Fibroblast of the aortic adventitia (primary cell): Measurements from ENCODE around the gene KRT80. TPM values are rescaled to one million over a fixed set of nuclear protein-coding genes. Genes with fewer than 3 reads are reported as not detected.
"Not testable (repeated sequence)": the region's sequence is repeated elsewhere in the genome, so short reads cannot be mapped to it uniquely, and the experiment has no call there.

Source experiments
- DNase-seq: peaks from one replicate; pipeline ENCODE4 v3.0.0-alpha.2; 2010; ENCODE audit warnings: low read depth
- H3K4me3 ChIP-seq: 2 replicates; pipeline ENCODE4 v1.5.1; 2011; ENCODE audit warnings: low read depth, mild to moderate bottlenecking, control low read depth, low read length, moderate library complexity
- total RNA-seq: library from RNA; depleted of rRNA; stranded (reverse); fragments of >200 nt; gene quantifications from 2 replicates; pipeline ENCODE4 v1.2.3, GENCODE V29; 2012; ENCODE audit warnings: low replicate concordance
- TF ChIP-seq, protein P1 (sequence below): IDR thresholded peaks from 2 replicates; pipeline ENCODE4 v1.5.1; 2011; ENCODE audit warnings: mild to moderate bottlenecking, low read length, control low read depth, inconsistent platforms; ENCODE audit not compliant: insufficient read depth

Gene KRT80
- 0.25 and 0.36 TPM in 2 replicates for total RNA-seq

DNA sequence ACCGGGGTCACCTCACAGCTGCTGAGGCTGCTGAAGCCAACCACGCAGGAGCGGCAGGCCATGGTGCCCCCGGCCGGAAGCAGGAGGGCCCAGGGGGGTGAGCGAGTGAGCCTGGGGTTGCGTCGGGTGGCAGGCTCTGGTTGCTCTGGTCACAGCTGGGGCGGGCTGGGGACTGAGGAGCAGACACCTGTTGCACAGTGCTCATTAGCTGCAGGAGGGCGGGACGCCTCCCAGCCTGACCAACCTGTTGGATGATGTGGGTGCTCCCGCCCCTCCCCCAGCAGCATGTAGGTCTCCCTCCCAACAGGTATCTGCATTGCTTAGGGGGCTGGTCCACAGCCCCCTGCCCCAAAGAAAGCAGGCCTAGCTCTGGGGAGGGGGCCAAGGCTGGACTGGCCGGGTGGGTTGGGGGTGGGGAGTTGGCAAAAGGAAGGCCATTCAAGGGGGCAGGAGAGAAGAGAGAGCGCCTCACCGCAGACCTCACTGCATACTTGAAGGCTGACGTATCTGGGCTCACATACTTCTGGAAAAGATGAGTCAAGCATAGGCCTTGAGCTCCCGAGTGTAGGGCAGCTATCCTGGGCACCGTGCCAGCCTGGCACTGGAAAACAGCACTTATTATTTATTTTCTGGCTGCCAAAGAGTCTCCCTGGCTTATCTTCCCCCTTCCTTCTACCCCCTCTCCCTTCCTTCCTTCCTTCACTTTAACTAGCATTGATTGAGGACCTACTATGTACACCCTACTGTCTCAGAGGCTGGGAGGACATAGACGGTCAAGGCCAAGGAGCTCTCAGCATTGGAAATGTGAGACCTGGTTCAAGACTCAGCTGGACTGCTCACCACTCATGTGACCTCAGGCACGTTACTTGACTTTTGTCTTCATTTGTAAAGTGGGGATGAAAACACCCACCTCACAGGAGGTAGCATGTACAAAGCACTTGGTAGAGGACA is at the start of gene KRT80:
TSS of gene KRT80 (minus strand) at position 174 of the 951 bp plus-strand sequence. CDS start at position 62, 112 bp downstream.
- TF ChIP-seq, protein P1, sequence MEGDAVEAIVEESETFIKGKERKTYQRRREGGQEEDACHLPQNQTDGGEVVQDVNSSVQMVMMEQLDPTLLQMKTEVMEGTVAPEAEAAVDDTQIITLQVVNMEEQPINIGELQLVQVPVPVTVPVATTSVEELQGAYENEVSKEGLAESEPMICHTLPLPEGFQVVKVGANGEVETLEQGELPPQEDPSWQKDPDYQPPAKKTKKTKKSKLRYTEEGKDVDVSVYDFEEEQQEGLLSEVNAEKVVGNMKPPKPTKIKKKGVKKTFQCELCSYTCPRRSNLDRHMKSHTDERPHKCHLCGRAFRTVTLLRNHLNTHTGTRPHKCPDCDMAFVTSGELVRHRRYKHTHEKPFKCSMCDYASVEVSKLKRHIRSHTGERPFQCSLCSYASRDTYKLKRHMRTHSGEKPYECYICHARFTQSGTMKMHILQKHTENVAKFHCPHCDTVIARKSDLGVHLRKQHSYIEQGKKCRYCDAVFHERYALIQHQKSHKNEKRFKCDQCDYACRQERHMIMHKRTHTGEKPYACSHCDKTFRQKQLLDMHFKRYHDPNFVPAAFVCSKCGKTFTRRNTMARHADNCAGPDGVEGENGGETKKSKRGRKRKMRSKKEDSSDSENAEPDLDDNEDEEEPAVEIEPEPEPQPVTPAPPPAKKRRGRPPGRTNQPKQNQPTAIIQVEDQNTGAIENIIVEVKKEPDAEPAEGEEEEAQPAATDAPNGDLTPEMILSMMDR = no peak
- H3K4me3 ChIP-seq = no peak within 1 kb of the TSS
- peak; percentile 99 for DNase-seq

DNA sequence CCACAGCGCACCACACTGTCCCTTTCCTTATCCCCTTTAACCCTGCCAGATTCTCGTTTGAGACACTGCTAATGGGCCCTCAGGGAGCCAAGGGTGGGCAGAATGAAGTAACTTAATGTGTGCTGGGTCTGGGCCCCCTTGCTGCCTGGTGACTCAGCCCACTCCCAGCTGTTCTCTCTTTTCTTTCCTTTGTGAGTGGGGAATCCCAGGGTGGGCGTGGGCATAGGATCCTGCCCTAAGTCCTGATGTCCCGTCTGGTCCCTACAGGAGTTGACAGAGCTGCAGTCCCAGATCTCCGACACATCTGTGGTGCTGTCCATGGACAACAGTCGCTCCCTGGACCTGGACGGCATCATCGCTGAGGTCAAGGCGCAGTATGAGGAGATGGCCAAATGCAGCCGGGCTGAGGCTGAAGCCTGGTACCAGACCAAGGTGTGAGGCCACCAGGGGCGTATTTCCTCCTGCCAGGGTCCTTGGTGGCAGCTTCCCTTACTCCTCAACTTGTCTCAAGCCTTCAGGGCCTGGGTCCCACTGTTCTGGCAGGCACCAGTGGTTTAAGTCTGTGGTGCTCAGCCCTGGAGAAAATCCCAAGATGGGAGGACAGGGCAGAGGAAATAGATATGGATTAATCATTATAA is 49.5 kb upstream of the KRT80 start:
- DNase-seq = no peak
- TF ChIP-seq, protein P1 = no peak
- H3K4me3 ChIP-seq = no peak overlapping the region

DNA sequence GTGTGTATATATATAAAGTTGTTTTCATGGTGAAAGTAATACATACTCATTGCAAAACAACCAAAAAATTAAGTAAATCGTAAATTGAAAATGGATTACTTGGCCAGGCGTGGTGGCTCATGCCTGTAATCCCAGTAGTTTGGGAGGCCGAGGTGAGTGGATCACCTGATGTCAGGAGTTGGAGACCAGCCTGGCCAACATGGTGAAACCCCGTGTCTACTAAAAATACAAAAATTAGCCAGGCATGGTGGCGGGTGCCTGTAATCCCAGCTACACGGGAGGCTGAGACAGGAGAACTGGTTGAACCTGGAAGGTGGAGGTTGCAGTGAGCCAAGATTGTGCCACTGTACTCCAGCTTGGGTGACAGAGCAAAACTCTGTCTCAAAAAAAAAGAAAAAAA is 48.4 kb upstream of the KRT80 start:
- DNase-seq, H3K4me3 ChIP-seq: not testable (repeated sequence)

DNA sequence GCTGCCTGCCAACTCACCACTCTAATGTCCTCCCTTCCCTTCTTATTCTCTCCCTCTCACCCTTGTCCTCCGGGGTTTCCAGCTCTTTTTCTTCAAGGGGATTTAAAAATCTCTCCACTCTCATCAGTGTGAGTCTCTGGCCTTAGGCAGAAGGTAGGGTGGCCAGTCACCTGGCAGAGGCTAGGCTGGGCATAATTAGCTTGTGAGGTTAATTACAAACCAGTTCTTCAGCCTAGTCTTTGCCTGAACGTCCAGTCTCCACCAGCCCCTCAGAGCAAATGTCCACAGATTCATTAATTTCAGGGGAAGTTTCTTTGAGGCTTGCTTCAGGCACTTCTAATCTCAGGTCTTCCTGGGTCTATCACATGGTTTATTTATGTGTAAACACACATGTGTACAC is 48.0 kb upstream of the KRT80 start:
- no peak for DNase-seq
- no peak overlapping the region for H3K4me3 ChIP-seq
- TF ChIP-seq, protein P1 = no peak

DNA sequence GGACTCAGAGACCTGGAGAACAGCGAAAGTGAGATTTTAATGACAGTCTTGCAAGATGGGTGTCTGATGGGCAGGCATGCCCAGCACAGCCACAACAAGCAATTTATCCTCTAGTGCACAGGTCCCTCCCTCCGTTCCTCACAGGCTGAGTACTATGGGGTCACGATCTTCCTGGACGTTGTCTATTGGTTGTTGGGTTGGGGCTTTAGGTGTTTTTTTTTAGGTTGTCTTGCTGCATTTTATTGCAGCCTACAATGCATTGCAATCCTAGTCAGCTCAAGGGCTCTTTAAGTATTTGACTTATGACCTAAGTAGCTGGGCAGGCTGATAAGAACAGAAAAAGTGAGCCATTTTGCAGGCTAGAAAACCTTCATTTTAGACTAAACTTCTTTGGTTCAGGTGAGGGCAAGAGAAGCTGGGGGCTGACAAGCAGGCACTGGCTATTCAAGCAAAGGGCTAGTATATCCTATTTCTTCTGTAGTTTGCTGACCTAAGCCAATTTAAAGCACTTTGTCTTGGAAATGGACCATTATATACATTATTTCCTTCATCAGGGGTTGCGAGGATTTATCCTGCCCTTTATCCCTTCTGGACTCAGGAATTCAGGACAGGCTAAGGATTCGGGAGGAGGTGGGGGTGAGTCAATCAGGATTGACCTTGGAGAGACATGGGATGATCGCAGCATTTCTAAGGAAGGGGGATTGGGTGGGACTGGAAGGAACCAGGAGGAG is 47.3 kb upstream of the KRT80 start:
- TF ChIP-seq, protein P1 = no peak
- H3K4me3 ChIP-seq = no peak overlapping the region
- DNase-seq = no peak

DNA sequence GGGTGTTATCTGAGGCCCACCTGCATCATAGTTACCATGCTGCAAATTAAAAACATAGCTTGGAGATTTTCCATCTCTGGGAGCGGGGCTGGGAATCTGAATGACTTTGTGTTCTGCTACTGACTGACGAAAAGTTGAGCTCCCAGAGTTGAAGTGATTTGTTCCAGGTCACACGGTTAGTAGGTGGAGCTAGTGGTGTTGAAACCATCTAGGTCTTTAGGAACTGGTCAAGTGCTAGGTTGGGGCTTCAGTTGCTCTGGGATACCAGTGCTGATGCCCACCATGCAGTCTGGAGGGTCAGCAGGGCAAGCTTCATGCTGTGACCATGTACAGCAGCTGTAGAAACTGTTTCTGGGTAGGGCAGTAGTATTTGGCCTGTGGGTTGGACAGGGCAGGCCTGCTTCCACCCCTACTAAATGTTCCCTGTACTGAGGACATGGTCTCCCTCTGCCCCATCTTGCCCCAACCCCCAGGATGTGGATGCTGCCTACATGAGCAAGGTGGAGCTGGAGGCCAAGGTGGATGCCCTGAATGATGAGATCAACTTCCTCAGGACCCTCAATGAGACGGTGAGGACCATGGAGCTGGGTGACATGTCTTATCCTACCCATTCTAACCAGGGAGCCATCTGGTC is 46.5 kb upstream of the KRT80 start:
- no peak overlapping the region for H3K4me3 ChIP-seq
- DNase-seq = no peak
- TF ChIP-seq, protein P1 = no peak
